IgD-negative memory B cell (primary cell): Measurements from ENCODE around the gene ARHGEF17. TPM values are rescaled to one million over a fixed set of nuclear protein-coding genes. Genes with fewer than 3 reads are reported as not detected.

Experiments
- H3K27ac Mint-ChIP-seq, 3 donors: one replicate each; pipeline ENCODE4 v1.8.0; 2020 to 2022; ENCODE audit warnings: mild to moderate bottlenecking in 3 of 3, mixed read lengths in 3 of 3, moderate library complexity in 1 of 3
- H3K27me3 Mint-ChIP-seq: one replicate; pipeline ENCODE4 v1.8.0; 2021; ENCODE audit warnings: mixed read lengths
- H3K36me3 Mint-ChIP-seq: one replicate; pipeline ENCODE4 v1.8.0; 2020; ENCODE audit warnings: mild to moderate bottlenecking, mixed read lengths
- H3K4me1 Mint-ChIP-seq, 3 donors: one replicate each; pipeline ENCODE4 v1.8.0; 2020 to 2022; ENCODE audit warnings: mixed read lengths in 3 of 3, mild to moderate bottlenecking in 1 of 3
- H3K4me3 Mint-ChIP-seq, 4 donors: one replicate each; pipeline ENCODE4 v1.8.0; 2020 to 2022; ENCODE audit warnings: mild to moderate bottlenecking in 4 of 4, mixed read lengths in 4 of 4, moderate library complexity in 3 of 4
- H3K9me3 Mint-ChIP-seq, 3 donors: one replicate each; pipeline ENCODE4 v1.8.0; 2020 to 2021; ENCODE audit warnings: mixed read lengths in 3 of 3, mild to moderate bottlenecking in 1 of 3
- polyA plus RNA-seq: library from polyadenylated mRNA; unstranded; fragments of 300-500 nt; fragmentation: Illumina TruSeq; gene quantifications from one replicate; pipeline ENCODE4 v1.2.3, GENCODE V29; 2021

ARHGEF17 gene
- polyA plus RNA-seq, 1 donor from 2014 or later, result not detected

- Mint-ChIP-seq H3K27ac (no peak overlapping the region), H3K4me3 (no peak overlapping the region), H3K36me3 (no peaks in the 10 kb centered on the region), H3K27me3 (no peaks in the 10 kb centered on the region), H3K4me1 (peaks cover 5 to 7% (median 7%) of the 10 kb centered on the region in 3 donors), H3K9me3 (no peaks in the 10 kb centered on the region)
Observed at GRCh38 chr11:73283276-73284000, 24.6 kb upstream of the ARHGEF17 start.

GRCh38 chr11:73284106-73284505, 24.0 kb upstream of the ARHGEF17 start:
- no peaks in the 10 kb centered on the region for H3K36me3 Mint-ChIP-seq
- no peak overlapping the region for H3K4me3 Mint-ChIP-seq
- H3K4me1 Mint-ChIP-seq, result peaks cover 7 to 13% (median 12%) of the 10 kb centered on the region in 3 donors
- H3K27ac Mint-ChIP-seq, result no peak overlapping the region
- no peaks in the 10 kb centered on the region for H3K9me3 Mint-ChIP-seq
- no peaks in the 10 kb centered on the region for H3K27me3 Mint-ChIP-seq

GRCh38 chr11:73285721-73286120, 22.4 kb upstream of the ARHGEF17 start:
- H3K9me3 Mint-ChIP-seq, result no peaks in the 10 kb centered on the region
- peaks cover 14 to 21% (median 17%) of the 10 kb centered on the region in 3 donors for H3K4me1 Mint-ChIP-seq
- no peaks in the 10 kb centered on the region for H3K36me3 Mint-ChIP-seq
- H3K4me3 Mint-ChIP-seq, result no peak overlapping the region
- no peak overlapping the region for H3K27ac Mint-ChIP-seq
- H3K27me3 Mint-ChIP-seq, result no peaks in the 10 kb centered on the region

GRCh38 chr11:73286240-73286810, 21.8 kb upstream of the ARHGEF17 start:
- Mint-ChIP-seq H3K4me1 (peaks cover 14 to 21% (median 16%) of the 10 kb centered on the region in 3 donors), H3K36me3 (no peaks in the 10 kb centered on the region), H3K4me3 (no peak overlapping the region), H3K9me3 (no peaks in the 10 kb centered on the region), H3K27ac (peak overlapping the region in 1 of 3 donors; percentile 45), H3K27me3 (no peaks in the 10 kb centered on the region)

GRCh38 chr11:73287400-73288101, 20.5 kb upstream of the ARHGEF17 start:
- no peaks in the 10 kb centered on the region for H3K9me3 Mint-ChIP-seq
- H3K4me1 Mint-ChIP-seq, result peaks cover 14 to 21% (median 16%) of the 10 kb centered on the region in 3 donors
- H3K36me3 Mint-ChIP-seq, result no peaks in the 10 kb centered on the region
- H3K27ac Mint-ChIP-seq, result peak overlapping the region; percentile 19 to 97 (median 83)
- H3K4me3 Mint-ChIP-seq, result no peak overlapping the region
- H3K27me3 Mint-ChIP-seq, result no peaks in the 10 kb centered on the region

- H3K27me3 Mint-ChIP-seq, result no peaks in the 10 kb centered on the region
- H3K36me3 Mint-ChIP-seq, result no peaks in the 10 kb centered on the region
- no peaks in the 10 kb centered on the region for H3K9me3 Mint-ChIP-seq
- peak overlapping the region; percentile 71 to 97 (median 83) for H3K27ac Mint-ChIP-seq
- peaks cover 14 to 21% (median 16%) of the 10 kb centered on the region in 3 donors for H3K4me1 Mint-ChIP-seq
- H3K4me3 Mint-ChIP-seq, result peak overlapping the region in 2 of 4 donors; percentile 67 to 88
Observed at GRCh38 chr11:73288192-73288872, 19.7 kb upstream of the ARHGEF17 start.

- Mint-ChIP-seq H3K9me3 (no peaks in the 10 kb centered on the region), H3K36me3 (no peaks in the 10 kb centered on the region), H3K4me3 (peak overlapping the region; percentile 10 to 88 (median 73)), H3K27ac (peak overlapping the region; percentile 71 to 97 (median 83)), H3K4me1 (peaks cover 14 to 22% (median 16%) of the 10 kb centered on the region in 3 donors), H3K27me3 (peaks cover 1% of the 10 kb centered on the region)
Observed at GRCh38 chr11:73288873-73289707, 19.0 kb upstream of the ARHGEF17 start.

GRCh38 chr11:73290536-73290935, 17.5 kb upstream of the ARHGEF17 start:
- Mint-ChIP-seq H3K36me3 (no peaks in the 10 kb centered on the region), H3K27me3 (peaks cover 2% of the 10 kb centered on the region), H3K9me3 (no peaks in the 10 kb centered on the region), H3K4me1 (peaks cover 14 to 23% (median 18%) of the 10 kb centered on the region in 3 donors), H3K27ac (no peak overlapping the region), H3K4me3 (peak overlapping the region in 1 of 4 donors; percentile 17)

GRCh38 chr11:73291196-73291595, 16.9 kb upstream of the ARHGEF17 start:
- peaks cover 14 to 23% (median 20%) of the 10 kb centered on the region in 3 donors for H3K4me1 Mint-ChIP-seq
- H3K27me3 Mint-ChIP-seq, result peaks cover 2% of the 10 kb centered on the region
- H3K4me3 Mint-ChIP-seq, result no peak overlapping the region
- no peaks in the 10 kb centered on the region for H3K9me3 Mint-ChIP-seq
- H3K36me3 Mint-ChIP-seq, result no peaks in the 10 kb centered on the region
- no peak overlapping the region for H3K27ac Mint-ChIP-seq

GRCh38 chr11:73291781-73292524, 16.1 kb upstream of the ARHGEF17 start:
- peaks cover 14 to 23% (median 20%) of the 10 kb centered on the region in 3 donors for H3K4me1 Mint-ChIP-seq
- no peaks in the 10 kb centered on the region for H3K9me3 Mint-ChIP-seq
- no peak overlapping the region for H3K27ac Mint-ChIP-seq
- H3K36me3 Mint-ChIP-seq, result no peaks in the 10 kb centered on the region
- peaks cover 2% of the 10 kb centered on the region for H3K27me3 Mint-ChIP-seq
- H3K4me3 Mint-ChIP-seq, result no peak overlapping the region

GRCh38 chr11:73292525-73292894, 15.6 kb upstream of the ARHGEF17 start:
- peaks cover 2% of the 10 kb centered on the region for H3K27me3 Mint-ChIP-seq
- H3K27ac Mint-ChIP-seq, result no peak overlapping the region
- no peaks in the 10 kb centered on the region for H3K9me3 Mint-ChIP-seq
- H3K4me3 Mint-ChIP-seq, result no peak overlapping the region
- no peaks in the 10 kb centered on the region for H3K36me3 Mint-ChIP-seq
- H3K4me1 Mint-ChIP-seq, result peaks cover 14 to 23% (median 20%) of the 10 kb centered on the region in 3 donors

- Mint-ChIP-seq H3K9me3 (no peaks in the 10 kb centered on the region), H3K27ac (no peak overlapping the region)
Observed at GRCh38 chr11:73293356-73293936, 14.6 kb upstream of the ARHGEF17 start.

GRCh38 chr11:73294604-73295003, 13.5 kb upstream of the ARHGEF17 start:
- peaks cover 1 to 6% (median 5%) of the 10 kb centered on the region in 3 donors for H3K4me1 Mint-ChIP-seq
- no peak overlapping the region for H3K4me3 Mint-ChIP-seq
- no peaks in the 10 kb centered on the region for H3K36me3 Mint-ChIP-seq
- H3K9me3 Mint-ChIP-seq, result no peaks in the 10 kb centered on the region
- H3K27ac Mint-ChIP-seq, result no peak overlapping the region
- H3K27me3 Mint-ChIP-seq, result peaks cover 8% of the 10 kb centered on the region

More at GRCh38 chr11:73293356-73293936, 14.6 kb upstream of the ARHGEF17 start:
- H3K36me3 Mint-ChIP-seq, result no peaks in the 10 kb centered on the region
- peaks cover 6% of the 10 kb centered on the region for H3K27me3 Mint-ChIP-seq
- peaks cover 8 to 16% (median 15%) of the 10 kb centered on the region in 3 donors for H3K4me1 Mint-ChIP-seq
- no peak overlapping the region for H3K4me3 Mint-ChIP-seq
